ENCODE data around the gene ALPK3. TPM values are rescaled to one million over a fixed set of nuclear protein-coding genes. Genes with fewer than 3 reads are reported as not detected.

ALPK3 gene
- total RNA-seq, 1 donor from 2014 or later: 0.20 TPM

DNA sequence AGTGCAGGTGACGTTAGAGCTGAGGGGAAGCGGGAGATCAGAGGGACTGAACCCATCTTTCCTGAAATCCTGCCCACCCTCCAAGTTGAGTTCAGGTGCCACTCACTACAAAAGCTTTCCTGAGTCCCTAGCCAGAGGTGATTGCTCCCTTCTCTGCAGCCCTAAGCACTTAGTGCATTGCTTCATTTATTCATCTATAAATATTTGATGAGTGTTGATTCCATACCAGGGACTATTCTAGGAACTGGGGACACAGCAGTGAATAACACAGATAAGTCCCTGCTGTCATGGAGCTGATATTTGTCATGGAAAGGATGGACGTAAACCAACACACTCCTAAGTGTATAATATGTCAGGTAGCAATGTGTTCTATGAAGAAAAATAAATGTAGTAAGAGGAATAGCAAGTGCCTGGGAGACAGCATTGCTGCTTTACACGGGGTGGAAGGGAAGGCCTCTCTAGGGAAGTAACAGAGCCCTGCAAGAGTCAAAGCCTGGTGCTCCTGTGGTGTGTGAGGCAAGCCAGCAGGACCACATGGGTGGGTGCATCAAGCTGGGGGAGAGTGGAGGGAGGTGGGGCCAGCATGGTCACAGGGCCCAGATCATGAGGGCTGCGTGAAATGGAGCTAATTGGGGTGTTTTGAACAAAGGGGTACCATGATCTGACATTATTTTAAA, 18.6 kb downstream of the ALPK3 start:
- Mint-ChIP-seq H3K4me1 (no peaks in the 10 kb centered on the region), H3K27me3 (peaks cover 4% of the 10 kb centered on the region), H3K4me3 (no peak overlapping the region), H3K27ac (no peak overlapping the region), H3K36me3 (ENCODE audit: low read depth) (no peaks in the 10 kb centered on the region), H3K9me3 (no peaks in the 10 kb centered on the region)
- ATAC-seq (ENCODE audit: low read depth) (no peak), DNase-seq (no peak)
- ChIA-PET CTCF (no interaction called here), POLR2A (no interaction called here)
- intact Hi-C loops (cut with micrococcal nuclease): no loop called here
- TF ChIP-seq, protein P1, sequence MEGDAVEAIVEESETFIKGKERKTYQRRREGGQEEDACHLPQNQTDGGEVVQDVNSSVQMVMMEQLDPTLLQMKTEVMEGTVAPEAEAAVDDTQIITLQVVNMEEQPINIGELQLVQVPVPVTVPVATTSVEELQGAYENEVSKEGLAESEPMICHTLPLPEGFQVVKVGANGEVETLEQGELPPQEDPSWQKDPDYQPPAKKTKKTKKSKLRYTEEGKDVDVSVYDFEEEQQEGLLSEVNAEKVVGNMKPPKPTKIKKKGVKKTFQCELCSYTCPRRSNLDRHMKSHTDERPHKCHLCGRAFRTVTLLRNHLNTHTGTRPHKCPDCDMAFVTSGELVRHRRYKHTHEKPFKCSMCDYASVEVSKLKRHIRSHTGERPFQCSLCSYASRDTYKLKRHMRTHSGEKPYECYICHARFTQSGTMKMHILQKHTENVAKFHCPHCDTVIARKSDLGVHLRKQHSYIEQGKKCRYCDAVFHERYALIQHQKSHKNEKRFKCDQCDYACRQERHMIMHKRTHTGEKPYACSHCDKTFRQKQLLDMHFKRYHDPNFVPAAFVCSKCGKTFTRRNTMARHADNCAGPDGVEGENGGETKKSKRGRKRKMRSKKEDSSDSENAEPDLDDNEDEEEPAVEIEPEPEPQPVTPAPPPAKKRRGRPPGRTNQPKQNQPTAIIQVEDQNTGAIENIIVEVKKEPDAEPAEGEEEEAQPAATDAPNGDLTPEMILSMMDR (IDR thresholded peaks at IDR 0.05): no peak

DNA sequence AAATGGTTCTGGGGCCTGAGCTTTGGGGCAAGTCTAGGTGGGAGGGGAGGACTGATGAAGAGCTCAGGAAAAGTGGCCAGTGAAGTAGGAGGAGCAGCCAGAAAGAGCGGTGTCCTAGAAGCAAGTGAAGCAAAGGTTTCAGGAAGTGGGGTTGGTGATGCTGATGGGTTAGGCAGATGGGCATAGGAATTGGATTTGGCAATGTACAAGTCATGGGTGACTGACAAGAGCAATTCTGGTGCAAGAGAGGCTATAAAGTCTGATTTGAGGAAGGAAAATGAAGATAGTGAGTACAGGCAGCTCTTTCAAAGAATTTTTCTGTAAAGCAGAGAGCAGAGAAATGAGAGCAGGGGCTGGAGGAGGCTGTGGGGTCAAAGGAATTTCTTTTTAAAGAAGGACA, 19.7 kb downstream of the ALPK3 start:
- no peak overlapping the region for H3K27ac Mint-ChIP-seq
- CTCF ChIA-PET: no interaction called here
- ATAC-seq (ENCODE audit: low read depth) (no peak), DNase-seq (no peak)
- no peaks in the 10 kb centered on the region for H3K9me3 Mint-ChIP-seq
- no peaks in the 10 kb centered on the region for H3K36me3 Mint-ChIP-seq (ENCODE audit: low read depth)
- no peaks in the 10 kb centered on the region for H3K4me1 Mint-ChIP-seq
- POLR2A ChIA-PET: no interaction called here
- peaks cover 1% of the 10 kb centered on the region for H3K27me3 Mint-ChIP-seq
- TF ChIP-seq, protein P1 (IDR thresholded peaks at IDR 0.05): no peak
- no peak overlapping the region for H3K4me3 Mint-ChIP-seq
- intact Hi-C loops (cut with micrococcal nuclease): no loop called here

DNA sequence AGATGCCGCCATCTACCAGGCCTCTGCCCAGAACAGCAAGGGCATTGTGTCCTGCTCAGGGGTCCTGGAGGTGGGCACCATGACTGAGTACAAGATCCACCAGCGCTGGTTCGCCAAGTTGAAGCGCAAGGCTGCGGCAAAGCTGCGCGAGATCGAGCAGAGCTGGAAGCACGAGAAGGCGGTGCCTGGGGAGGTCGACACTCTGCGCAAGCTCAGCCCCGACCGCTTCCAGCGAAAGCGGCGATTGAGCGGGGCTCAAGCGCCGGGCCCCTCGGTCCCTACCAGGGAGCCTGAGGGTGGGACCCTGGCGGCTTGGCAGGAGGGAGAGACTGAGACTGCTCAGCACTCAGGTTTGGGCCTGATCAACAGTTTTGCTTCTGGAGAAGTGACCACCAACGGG, 22.6 kb downstream of the ALPK3 start:
- Mint-ChIP-seq H3K27me3 (peaks cover 1% of the 10 kb centered on the region), H3K4me1 (no peaks in the 10 kb centered on the region), H3K27ac (no peak overlapping the region), H3K36me3 (ENCODE audit: low read depth) (no peaks in the 10 kb centered on the region), H3K4me3 (no peak overlapping the region), H3K9me3 (no peaks in the 10 kb centered on the region)
- ChIA-PET POLR2A (no interaction called here), CTCF (no interaction called here)
- DNase-seq (no peak), ATAC-seq (ENCODE audit: low read depth) (no peak)
- intact Hi-C loops (cut with micrococcal nuclease): no loop called here
- TF ChIP-seq, protein P1 (IDR thresholded peaks at IDR 0.05): no peak

DNA sequence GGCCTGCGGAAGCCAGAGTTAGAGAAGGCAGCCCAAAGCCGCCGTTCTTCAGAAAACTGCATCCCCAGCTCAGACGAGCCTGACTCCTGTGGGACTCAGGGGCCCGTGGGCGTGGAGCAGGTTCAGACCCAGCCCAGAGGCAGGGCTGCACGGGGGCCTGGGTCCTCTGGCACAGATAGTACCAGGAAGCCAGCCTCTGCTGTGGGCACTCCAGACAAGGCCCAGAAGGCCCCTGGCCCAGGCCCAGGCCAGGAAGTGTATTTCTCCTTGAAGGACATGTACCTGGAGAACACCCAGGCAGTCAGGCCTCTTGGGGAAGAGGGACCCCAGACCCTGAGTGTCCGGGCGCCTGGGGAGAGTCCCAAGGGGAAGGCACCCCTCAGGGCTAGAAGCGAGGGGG, 23.1 kb downstream of the ALPK3 start:
- H3K9me3 Mint-ChIP-seq: no peaks in the 10 kb centered on the region
- H3K4me3 Mint-ChIP-seq: no peak overlapping the region
- no peak for ATAC-seq (ENCODE audit: low read depth)
- TF ChIP-seq, protein P1 (IDR thresholded peaks at IDR 0.05): no peak
- no peaks in the 10 kb centered on the region for H3K4me1 Mint-ChIP-seq
- DNase-seq: no peak
- no peaks in the 10 kb centered on the region for H3K36me3 Mint-ChIP-seq (ENCODE audit: low read depth)
- intact Hi-C loops (cut with micrococcal nuclease): no loop called here
- ChIA-PET POLR2A (no interaction called here), CTCF (no interaction called here)
- H3K27ac Mint-ChIP-seq: no peak overlapping the region
- H3K27me3 Mint-ChIP-seq: peaks cover under 1% of the 10 kb centered on the region

DNA sequence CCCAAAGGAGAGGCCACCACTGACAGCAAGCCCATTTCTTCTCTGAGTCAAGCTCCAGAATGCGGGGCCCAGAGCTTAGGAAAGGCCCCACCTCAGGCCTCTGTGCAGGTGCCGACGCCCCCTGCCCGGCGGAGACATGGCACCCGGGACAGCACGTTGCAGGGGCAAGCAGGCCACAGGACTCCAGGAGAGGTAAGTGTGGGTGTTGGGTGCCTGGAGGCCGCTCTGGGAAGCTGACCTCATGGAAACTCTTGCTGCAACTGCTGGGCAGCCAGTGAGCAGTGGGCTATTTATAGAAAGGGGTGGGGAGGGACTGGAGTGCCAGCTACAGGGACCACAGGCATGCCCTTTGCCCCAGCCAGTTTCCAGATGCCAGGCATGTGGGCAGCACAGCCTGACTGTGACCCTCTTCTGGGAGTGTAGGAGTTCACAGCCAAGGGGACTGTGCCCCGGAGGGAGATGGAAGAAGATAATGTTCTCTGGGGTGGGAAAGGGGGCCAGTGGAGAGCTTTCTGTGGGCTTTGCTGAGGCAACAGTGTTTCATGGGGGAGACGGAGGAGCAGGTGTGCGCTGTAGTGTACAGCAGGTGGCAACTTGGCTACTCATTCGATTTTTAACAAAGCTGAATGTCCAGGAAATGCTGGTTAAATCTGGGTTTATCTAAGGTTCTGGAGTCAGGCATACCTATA, 23.7 kb downstream of the ALPK3 start:
- H3K9me3 Mint-ChIP-seq: no peaks in the 10 kb centered on the region
- no peak for DNase-seq
- ATAC-seq (ENCODE audit: low read depth): no peak
- TF ChIP-seq, protein P1 (IDR thresholded peaks at IDR 0.05): no peak
- no peak overlapping the region for H3K27ac Mint-ChIP-seq
- H3K36me3 Mint-ChIP-seq (ENCODE audit: low read depth): no peaks in the 10 kb centered on the region
- intact Hi-C loops (cut with micrococcal nuclease): no loop called here
- no peaks in the 10 kb centered on the region for H3K27me3 Mint-ChIP-seq
- H3K4me3 Mint-ChIP-seq: no peak overlapping the region
- H3K4me1 Mint-ChIP-seq: no peaks in the 10 kb centered on the region
- ChIA-PET CTCF (no interaction called here), POLR2A (no interaction called here)
